Activated effector memory CD4-positive, alpha-beta T cell treated with anti-CD3 and anti-CD28 coated beads, Interleukin-2, amount 50 U/mL, for 16 hours (primary cell): ENCODE results near the gene HUWE1.

ENCODE experiments used
- DNase-seq: peaks from one replicate; pipeline ENCODE4 v3.0.0-alpha.2; 2020

Gene HUWE1

GRCh38 chrX:53483838-53484405 lies 202.6 kb downstream of the HUWE1 start:
- DNase-seq = no peak

GRCh38 chrX:53483416-53483815 lies 203.1 kb downstream of the HUWE1 start:
- no peak for DNase-seq
